DMS 273 (cell line): ENCODE data around the gene GLIS2.
"Not testable (repeated sequence)": the region's sequence is repeated elsewhere in the genome, so short reads cannot be mapped to it uniquely, and the experiment has no call there.

Source experiments
- DNase-seq: peaks from one replicate; lab custom pipeline; 2025; ENCODE audit not compliant: unreplicated experiment; lab: John Stamatoyannopoulos, UW

Gene GLIS2

DNA sequence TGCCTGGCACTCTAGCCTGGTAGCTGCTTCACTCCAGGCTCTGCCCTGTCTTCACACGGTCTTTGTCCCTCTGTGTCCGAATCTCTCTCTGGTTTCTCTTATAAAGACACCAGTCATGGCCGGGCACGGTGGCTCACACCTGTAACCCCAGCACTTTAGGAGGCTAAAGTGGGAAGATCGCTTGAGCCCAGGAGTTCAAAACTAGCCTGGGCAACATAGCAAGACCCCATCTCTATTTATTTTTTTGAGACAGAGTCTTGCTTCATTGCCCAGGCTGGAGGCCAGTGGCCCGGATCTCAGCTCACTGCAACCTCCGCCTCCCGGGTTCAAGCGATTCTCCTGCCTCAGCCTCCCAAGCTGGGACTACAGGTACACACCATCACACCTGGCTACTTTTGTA is 17.8 kb downstream of the GLIS2 start:
- DNase-seq = not testable (repeated sequence)

DNA sequence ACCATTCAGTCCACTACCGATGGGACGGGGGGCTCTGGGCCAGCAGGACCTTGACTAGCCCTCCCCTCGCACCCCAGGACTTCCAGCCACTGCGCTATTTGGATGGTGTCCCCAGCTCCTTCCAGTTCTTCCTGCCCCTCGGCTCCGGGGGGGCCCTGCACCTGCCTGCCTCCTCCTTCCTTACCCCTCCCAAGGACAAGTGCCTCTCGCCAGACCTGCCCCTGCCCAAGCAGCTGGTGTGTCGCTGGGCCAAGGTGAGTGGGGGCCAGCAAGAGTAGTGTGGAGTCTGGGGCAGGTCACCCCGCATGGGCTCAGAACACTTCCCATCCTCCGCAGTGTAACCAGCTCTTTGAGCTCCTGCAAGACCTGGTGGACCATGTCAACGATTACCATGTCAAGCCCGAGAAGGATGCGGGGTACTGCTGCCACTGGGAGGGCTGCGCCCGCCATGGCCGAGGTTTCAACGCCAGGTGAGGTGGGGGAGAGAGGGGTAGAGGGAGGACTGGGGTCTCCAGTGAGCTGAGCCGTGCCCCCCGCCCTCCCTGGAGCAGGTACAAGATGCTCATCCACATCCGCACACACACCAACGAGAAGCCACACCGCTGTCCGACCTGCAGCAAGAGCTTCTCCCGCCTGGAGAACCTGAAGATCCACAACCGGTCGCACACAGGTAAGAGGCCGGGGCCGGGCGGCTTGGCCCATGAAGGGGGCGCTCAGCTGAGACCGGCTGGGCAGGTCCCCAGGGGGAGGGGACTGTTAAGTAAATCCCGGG is 19.0 kb downstream of the GLIS2 start:
- DNase-seq = no peak

- no peak for DNase-seq
These were observed 21.1 kb downstream of the GLIS2 start for GRCh38 chr16:4336701-4337539.

DNA sequence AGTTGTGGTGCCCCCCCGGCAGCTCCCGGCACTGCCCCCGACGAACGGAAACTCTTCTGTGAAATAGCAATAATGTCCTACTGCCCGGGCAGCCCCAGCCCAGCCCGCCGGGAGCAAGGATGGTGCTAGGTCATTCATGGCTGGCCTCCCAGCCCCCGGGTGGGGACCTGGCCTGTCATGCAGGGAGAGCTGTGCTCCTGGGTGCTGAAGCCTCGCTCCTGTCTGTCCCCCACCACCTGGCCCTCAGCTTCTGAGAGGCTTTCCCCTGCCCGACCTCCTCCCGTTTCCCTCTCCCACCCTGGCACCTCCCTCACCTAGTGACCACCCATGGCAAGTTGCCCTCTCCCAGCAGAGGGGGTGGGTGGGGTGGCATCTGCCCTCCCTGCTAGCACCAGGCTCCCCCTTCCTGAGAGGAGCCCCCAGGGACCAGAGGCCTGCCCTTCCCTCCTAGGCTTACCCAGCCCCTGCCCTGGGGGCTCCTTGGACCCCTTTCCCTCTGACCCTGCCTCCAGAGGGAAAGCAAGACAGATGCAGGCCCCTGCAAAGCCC is 21.7 kb downstream of the GLIS2 start:
- no peak for DNase-seq

- DNase-seq = no peak
These were observed 22.3 kb downstream of the GLIS2 start for GRCh38 chr16:4338125-4338582.

GRCh38 chr16:4338712-4339299 is 22.9 kb downstream of the GLIS2 start:
- no peak for DNase-seq

GRCh38 chr16:4339455-4339854 is 23.6 kb downstream of the GLIS2 start:
- DNase-seq = no peak

GRCh38 chr16:4339909-4340308 is 24.0 kb downstream of the GLIS2 start:
- peak; percentile 82 for DNase-seq

- no peak for DNase-seq
These were observed 24.6 kb downstream of the GLIS2 start for GRCh38 chr16:4340443-4340842.

DNA sequence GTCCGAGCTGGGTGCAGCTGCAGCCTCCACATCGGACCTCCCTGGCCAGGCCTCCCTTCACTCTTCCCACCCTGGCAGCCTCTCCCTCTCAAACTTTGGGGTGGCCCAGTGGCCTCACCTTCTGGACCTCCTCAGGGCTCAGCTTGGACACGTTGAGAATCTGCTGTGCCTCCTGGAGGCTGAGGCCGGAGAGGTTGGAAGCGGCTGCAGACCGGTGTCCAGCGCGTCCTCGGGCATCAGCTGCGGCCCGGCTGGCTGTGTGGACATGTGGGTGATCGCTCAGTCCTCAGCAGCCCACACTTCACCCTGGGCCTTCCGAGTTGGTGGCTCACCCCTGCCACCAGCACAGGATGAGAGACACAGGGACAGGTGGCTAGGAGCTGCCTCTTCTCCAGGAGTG is 25.4 kb downstream of the GLIS2 start:
- DNase-seq = no peak

GRCh38 chr16:4342866-4343744 is 27.2 kb downstream of the GLIS2 start:
- DNase-seq = no peak

GRCh38 chr16:4344300-4344982 is 28.6 kb downstream of the GLIS2 start:
- not testable (repeated sequence) for DNase-seq

- DNase-seq = no peak
These were observed 29.3 kb downstream of the GLIS2 start for GRCh38 chr16:4344983-4345835.

- no peak for DNase-seq
These were observed 30.2 kb downstream of the GLIS2 start for GRCh38 chr16:4345836-4346781.

- no peak for DNase-seq
These were observed 31.1 kb downstream of the GLIS2 start for GRCh38 chr16:4347010-4347409.

GRCh38 chr16:4347765-4348509 is 32.1 kb downstream of the GLIS2 start:
- no peak for DNase-seq

GRCh38 chr16:4349332-4349731 is 33.5 kb downstream of the GLIS2 start:
- DNase-seq = no peak
